Measurements from ENCODE around the gene OR4D1. TPM values are rescaled to one million over a fixed set of nuclear protein-coding genes. Genes with fewer than 3 reads are reported as not detected.
A peak's percentile ranks its signal among the peaks of the same experiment; 100 is the strongest.

The OR4D1 gene
- total and polyA plus RNA-seq, 8 donors: 0.03 TPM; not detected in 7

- Histone ChIP-seq H3K27ac (no peak overlapping the region), H3K27me3 (no peaks in the 10 kb centered on the region), H3K36me3 (no peaks in the 10 kb centered on the region), H3K4me3 (no peak overlapping the region), H3K9me3 (no peaks in the 10 kb centered on the region), H3K4me1 (no peaks in the 10 kb centered on the region)
- TF ChIP-seq POLR2A (IDR thresholded peaks at IDR 0.05): no peak
- TF ChIP-seq POLR2AphosphoS5 (IDR thresholded peaks at IDR 0.05): no peak
- no peak for TF ChIP-seq CTCF (IDR thresholded peaks at IDR 0.05)
- TF ChIP-seq EP300 (IDR thresholded peaks at IDR 0.05): no peak
- intact Hi-C loops (cut with DNase I; ENCODE audit: low total_unique reads): no loop called here
- DNase-seq: no peak
- 33 to 64% (median 52%) methylated on average over 1 of the region's 1 CpG for WGBS, 5 donors
Observed at GRCh38 chr17:58109197-58109596, 39.0 kb upstream of the OR4D1 start.

GRCh38 chr17:58110012-58110411 is 38.2 kb upstream of the OR4D1 start:
- H3K4me1 ChIP-seq: no peaks in the 10 kb centered on the region
- no peaks in the 10 kb centered on the region for H3K36me3 ChIP-seq
- no peak overlapping the region for H3K4me3 ChIP-seq
- intact Hi-C loops (cut with DNase I; ENCODE audit: low total_unique reads): loop anchor here (10.0 kb wide), 3 partner anchors 95 to 535 kb away; partner anchors contain the start of gene MRPS23
- no peak overlapping the region for H3K27ac ChIP-seq
- no peak for DNase-seq
- 55 to 66% (median 62%) methylated on average over 5 of the region's 5 CpGs for WGBS, 5 donors
- no peaks in the 10 kb centered on the region for H3K9me3 ChIP-seq
- no peaks in the 10 kb centered on the region for H3K27me3 ChIP-seq
- no peak for TF ChIP-seq POLR2AphosphoS5 (IDR thresholded peaks at IDR 0.05)
- no peak for TF ChIP-seq POLR2A (IDR thresholded peaks at IDR 0.05)
- no peak for TF ChIP-seq CTCF (IDR thresholded peaks at IDR 0.05)
- no peak for TF ChIP-seq EP300 (IDR thresholded peaks at IDR 0.05)

GRCh38 chr17:58111676-58112075 is 36.5 kb upstream of the OR4D1 start:
- intact Hi-C loops (cut with DNase I; ENCODE audit: low total_unique reads): loop anchor here (10.0 kb wide), 3 partner anchors 97 to 533 kb away; partner anchors contain the start of gene MRPS23
- 51 to 68% (median 52%) methylated on average over 3 of the region's 3 CpGs for WGBS, 5 donors

GRCh38 chr17:58112970-58113631 is 35.1 kb upstream of the OR4D1 start:
- Histone ChIP-seq H3K9me3 (no peaks in the 10 kb centered on the region), H3K27ac (no peak overlapping the region), H3K4me1 (no peaks in the 10 kb centered on the region), H3K36me3 (no peaks in the 10 kb centered on the region), H3K27me3 (peaks cover 0 to 24% (median 3%) of the 10 kb centered on the region in 3 donors), H3K4me3 (no peak overlapping the region)
- WGBS, 5 donors: 30 to 35% (median 33%) methylated on average over 16 to 17 of the region's 17 CpGs
- intact Hi-C loops (cut with DNase I; ENCODE audit: low total_unique reads): loop anchor here (10.0 kb wide), 3 partner anchors 98 to 532 kb away; partner anchors contain the start of gene MRPS23
- TF ChIP-seq POLR2A (IDR thresholded peaks at IDR 0.05) (no peak), CTCF (IDR thresholded peaks at IDR 0.05) (peak in 5 of 7 experiments; percentile 80 to 98 (median 95)), EP300 (IDR thresholded peaks at IDR 0.05) (no peak), POLR2AphosphoS5 (IDR thresholded peaks at IDR 0.05) (peak in 1 of 3 donors; percentile 56)
- DNase-seq: peak; percentile 86 to 88

More at GRCh38 chr17:58111676-58112075, 36.5 kb upstream of the OR4D1 start:
- Histone ChIP-seq H3K4me1 (no peaks in the 10 kb centered on the region), H3K36me3 (no peaks in the 10 kb centered on the region), H3K9me3 (no peaks in the 10 kb centered on the region), H3K4me3 (no peak overlapping the region), H3K27me3 (peaks cover 0 to 12% (median 3%) of the 10 kb centered on the region in 3 donors), H3K27ac (no peak overlapping the region)
- no peak for DNase-seq
- TF ChIP-seq POLR2AphosphoS5 (IDR thresholded peaks at IDR 0.05): no peak
- no peak for TF ChIP-seq CTCF (IDR thresholded peaks at IDR 0.05)
- TF ChIP-seq EP300 (IDR thresholded peaks at IDR 0.05): no peak
- TF ChIP-seq POLR2A (IDR thresholded peaks at IDR 0.05): no peak
